Neural cell (in vitro differentiated cells): Measurements from ENCODE around the gene NOL4L. TPM values are rescaled to one million over a fixed set of nuclear protein-coding genes. Genes with fewer than 3 reads are reported as not detected.

Experiments
- H2AFZ ChIP-seq: fragments of 200-600, 300-800 bp; sonication (generic), shearing (Covaris generic); 2 replicates; pipeline ENCODE4 v1.6.0; 2014; ENCODE audit warnings: low read depth, mild to moderate bottlenecking, antibody characterized with exemption, low read length, moderate library complexity
- H3F3A ChIP-seq: fragments of 200-600 bp; shearing (Covaris generic); 2 replicates; pipeline ENCODE4 v1.6.1; 2016; ENCODE audit warnings: mild to moderate bottlenecking, moderate library complexity, mixed read lengths, antibody characterized with exemption, low read length; ENCODE audit not compliant: insufficient read depth, poor library complexity, severe bottlenecking
- H3K27ac ChIP-seq: fragments of 200-600, 300-800 bp; sonication (generic), shearing (Covaris generic); 2 replicates; pipeline ENCODE4 v1.5.1; 2014; ENCODE audit warnings: mild to moderate bottlenecking, low read length, moderate library complexity
- H3K27me3 ChIP-seq: fragments of 300-800, 200-600 bp; sonication (generic), shearing (Covaris generic); 2 replicates; pipeline ENCODE4 v1.6.0; 2014; ENCODE audit warnings: mild to moderate bottlenecking, low read depth, low read length, moderate library complexity; ENCODE audit not compliant: insufficient read depth
- H3K36me3 ChIP-seq: fragments of 300-800, 200-600 bp; sonication (generic), shearing (Covaris generic); 2 replicates; pipeline ENCODE4 v1.5.1; 2014; ENCODE audit warnings: mild to moderate bottlenecking, antibody characterized with exemption, low read length, moderate library complexity; ENCODE audit not compliant: insufficient read depth
- H3K4me2 ChIP-seq: fragments of 300-800, 200-600 bp; sonication (generic), shearing (Covaris generic); 2 replicates; pipeline ENCODE4 v1.6.0; 2014; ENCODE audit warnings: mild to moderate bottlenecking, low read length
- H3K4me3 ChIP-seq: fragments of 300-800, 200-600 bp; sonication (generic), shearing (Covaris generic); 2 replicates; pipeline ENCODE4 v1.5.1; 2014; ENCODE audit warnings: mild to moderate bottlenecking, low read length, moderate library complexity
- H3K79me2 ChIP-seq: fragments of 200-600 bp; shearing (Covaris generic); replicated peaks from 2 replicates; pipeline ENCODE4 v1.6.0; 2014; ENCODE audit warnings: mild to moderate bottlenecking, low read length, moderate library complexity; ENCODE audit not compliant: insufficient read depth
- H3K9ac ChIP-seq: fragments of 300-800, 200-600 bp; sonication (generic), shearing (Covaris generic); 2 replicates; pipeline ENCODE4 v1.6.1; 2016; ENCODE audit warnings: mild to moderate bottlenecking, low read length, mixed read lengths
- H3K9me2 ChIP-seq: fragments of 200-600 bp; shearing (Covaris generic); 2 replicates; pipeline ENCODE4 v1.6.1; 2016; ENCODE audit warnings: mild to moderate bottlenecking, low read length, mixed read lengths; ENCODE audit not compliant: insufficient read depth
- H3K9me3 ChIP-seq: fragments of 200-600, 300-800 bp; sonication (generic), shearing (Covaris generic); 2 replicates; pipeline ENCODE4 v1.6.1; 2016; ENCODE audit warnings: mild to moderate bottlenecking, mixed run types, low read length, moderate library complexity, mixed read lengths
- H4K20me1 ChIP-seq: fragments of 200-600 bp; shearing (Covaris generic); 2 replicates; pipeline ENCODE4 v1.6.1; 2016; ENCODE audit warnings: mild to moderate bottlenecking, mixed run types; ENCODE audit not compliant: insufficient read depth
- EP300 ChIP-seq: fragments of 450-650 bp; conservative IDR thresholded peaks from 2 replicates; pipeline ENCODE4 v1.6.1; 2014; ENCODE audit warnings: antibody characterized with exemption, mild to moderate bottlenecking, moderate library complexity; ENCODE audit not compliant: poor library complexity, severe bottlenecking
- EZH2 ChIP-seq: fragments of 200-600, 300-800 bp; shearing (Covaris generic), sonication (generic); IDR thresholded peaks from 2 replicates; pipeline ENCODE4 v1.6.1; 2014; ENCODE audit warnings: antibody characterized with exemption, low read length, borderline replicate concordance, mild to moderate bottlenecking; ENCODE audit not compliant: insufficient read depth, poor library complexity, severe bottlenecking
- MXI1 ChIP-seq: fragments of 450-650 bp; conservative IDR thresholded peaks from 2 replicates; pipeline ENCODE4 v1.6.1; 2014; ENCODE audit warnings: antibody characterized with exemption, mild to moderate bottlenecking; ENCODE audit not compliant: poor library complexity, severe bottlenecking
- POLR2AphosphoS5 ChIP-seq: IDR thresholded peaks from 2 replicates; pipeline ENCODE4 v1.6.1; 2012
- RAD21 ChIP-seq: fragments of 450-650 bp; conservative IDR thresholded peaks from 2 replicates; pipeline ENCODE4 v1.6.1; 2014; ENCODE audit warnings: antibody characterized with exemption, mild to moderate bottlenecking, moderate library complexity
- SMC3 ChIP-seq: fragments of 450-650 bp; conservative IDR thresholded peaks from 2 replicates; pipeline ENCODE4 v1.6.1; 2014; ENCODE audit warnings: antibody characterized with exemption, mild to moderate bottlenecking, moderate library complexity; ENCODE audit not compliant: poor library complexity
- TAF1 ChIP-seq: IDR thresholded peaks from 2 replicates; pipeline ENCODE4 v1.6.1; 2012; ENCODE audit warnings: low read depth
- polyA plus RNA-seq: library from polyadenylated mRNA; depleted of rRNA; stranded (reverse); fragments of >200 nt; gene quantifications from 2 replicates; pipeline ENCODE4 v1.2.3, GENCODE V29; 2014
- TF ChIP-seq, protein P1 (sequence below): fragments of 450-650 bp; IDR thresholded peaks from 2 replicates; pipeline ENCODE4 v1.5.1; 2014; ENCODE audit warnings: antibody characterized with exemption, mild to moderate bottlenecking, moderate library complexity; ENCODE audit not compliant: poor library complexity, severe bottlenecking
- TF ChIP-seq, protein P2 (sequence below): IDR thresholded peaks from 2 replicates; pipeline ENCODE4 v1.6.1; 2012; ENCODE audit warnings: borderline replicate concordance

NOL4L gene
- polyA plus RNA-seq, 1 donor from 2014 or later = 20.4 TPM

DNA sequence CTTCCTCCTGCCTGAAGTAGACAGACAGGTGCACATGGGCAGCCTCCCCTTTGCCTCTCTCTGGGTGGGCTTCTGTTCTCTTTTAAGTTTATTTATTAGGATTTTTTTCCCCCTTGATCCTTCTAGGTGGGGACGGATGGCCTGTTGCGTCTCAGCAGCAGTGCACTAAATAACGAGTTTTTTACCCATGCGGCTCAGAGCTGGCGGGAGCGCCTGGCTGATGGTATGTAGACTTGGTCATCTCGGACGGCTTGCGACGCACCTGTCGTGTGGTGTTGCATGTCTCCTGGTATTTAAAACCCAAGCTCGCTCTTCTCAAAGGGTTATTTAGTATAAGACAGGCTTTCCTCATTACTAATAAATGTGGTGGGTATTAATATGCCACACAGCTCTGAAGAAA, 153.7 kb downstream of the NOL4L start:
- H3K79me2 ChIP-seq = no peaks in the 10 kb centered on the region
- no peaks in the 10 kb centered on the region for H3K27me3 ChIP-seq
- peaks cover 19% of the 10 kb centered on the region for H3K36me3 ChIP-seq
- no peak overlapping the region for H2AFZ ChIP-seq
- H3F3A ChIP-seq = no peaks in the 10 kb centered on the region
- no peak for TF ChIP-seq POLR2AphosphoS5
- TF ChIP-seq, protein P1, sequence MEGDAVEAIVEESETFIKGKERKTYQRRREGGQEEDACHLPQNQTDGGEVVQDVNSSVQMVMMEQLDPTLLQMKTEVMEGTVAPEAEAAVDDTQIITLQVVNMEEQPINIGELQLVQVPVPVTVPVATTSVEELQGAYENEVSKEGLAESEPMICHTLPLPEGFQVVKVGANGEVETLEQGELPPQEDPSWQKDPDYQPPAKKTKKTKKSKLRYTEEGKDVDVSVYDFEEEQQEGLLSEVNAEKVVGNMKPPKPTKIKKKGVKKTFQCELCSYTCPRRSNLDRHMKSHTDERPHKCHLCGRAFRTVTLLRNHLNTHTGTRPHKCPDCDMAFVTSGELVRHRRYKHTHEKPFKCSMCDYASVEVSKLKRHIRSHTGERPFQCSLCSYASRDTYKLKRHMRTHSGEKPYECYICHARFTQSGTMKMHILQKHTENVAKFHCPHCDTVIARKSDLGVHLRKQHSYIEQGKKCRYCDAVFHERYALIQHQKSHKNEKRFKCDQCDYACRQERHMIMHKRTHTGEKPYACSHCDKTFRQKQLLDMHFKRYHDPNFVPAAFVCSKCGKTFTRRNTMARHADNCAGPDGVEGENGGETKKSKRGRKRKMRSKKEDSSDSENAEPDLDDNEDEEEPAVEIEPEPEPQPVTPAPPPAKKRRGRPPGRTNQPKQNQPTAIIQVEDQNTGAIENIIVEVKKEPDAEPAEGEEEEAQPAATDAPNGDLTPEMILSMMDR = no peak
- no peak for TF ChIP-seq SMC3
- no peak for TF ChIP-seq MXI1
- no peak for TF ChIP-seq TAF1
- no peak for TF ChIP-seq EZH2
- TF ChIP-seq, protein P2, sequence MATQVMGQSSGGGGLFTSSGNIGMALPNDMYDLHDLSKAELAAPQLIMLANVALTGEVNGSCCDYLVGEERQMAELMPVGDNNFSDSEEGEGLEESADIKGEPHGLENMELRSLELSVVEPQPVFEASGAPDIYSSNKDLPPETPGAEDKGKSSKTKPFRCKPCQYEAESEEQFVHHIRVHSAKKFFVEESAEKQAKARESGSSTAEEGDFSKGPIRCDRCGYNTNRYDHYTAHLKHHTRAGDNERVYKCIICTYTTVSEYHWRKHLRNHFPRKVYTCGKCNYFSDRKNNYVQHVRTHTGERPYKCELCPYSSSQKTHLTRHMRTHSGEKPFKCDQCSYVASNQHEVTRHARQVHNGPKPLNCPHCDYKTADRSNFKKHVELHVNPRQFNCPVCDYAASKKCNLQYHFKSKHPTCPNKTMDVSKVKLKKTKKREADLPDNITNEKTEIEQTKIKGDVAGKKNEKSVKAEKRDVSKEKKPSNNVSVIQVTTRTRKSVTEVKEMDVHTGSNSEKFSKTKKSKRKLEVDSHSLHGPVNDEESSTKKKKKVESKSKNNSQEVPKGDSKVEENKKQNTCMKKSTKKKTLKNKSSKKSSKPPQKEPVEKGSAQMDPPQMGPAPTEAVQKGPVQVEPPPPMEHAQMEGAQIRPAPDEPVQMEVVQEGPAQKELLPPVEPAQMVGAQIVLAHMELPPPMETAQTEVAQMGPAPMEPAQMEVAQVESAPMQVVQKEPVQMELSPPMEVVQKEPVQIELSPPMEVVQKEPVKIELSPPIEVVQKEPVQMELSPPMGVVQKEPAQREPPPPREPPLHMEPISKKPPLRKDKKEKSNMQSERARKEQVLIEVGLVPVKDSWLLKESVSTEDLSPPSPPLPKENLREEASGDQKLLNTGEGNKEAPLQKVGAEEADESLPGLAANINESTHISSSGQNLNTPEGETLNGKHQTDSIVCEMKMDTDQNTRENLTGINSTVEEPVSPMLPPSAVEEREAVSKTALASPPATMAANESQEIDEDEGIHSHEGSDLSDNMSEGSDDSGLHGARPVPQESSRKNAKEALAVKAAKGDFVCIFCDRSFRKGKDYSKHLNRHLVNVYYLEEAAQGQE = no peak
- TF ChIP-seq RAD21 = no peak
- no peak for TF ChIP-seq EP300
- no peak overlapping the region for H3K4me3 ChIP-seq
- no peaks in the 10 kb centered on the region for H3K9me3 ChIP-seq
- no peak overlapping the region for H3K27ac ChIP-seq
- H4K20me1 ChIP-seq = no peaks in the 10 kb centered on the region
- H3K9me2 ChIP-seq = no peaks in the 10 kb centered on the region
- H3K4me2 ChIP-seq = no peak overlapping the region
- no peak overlapping the region for H3K9ac ChIP-seq

DNA sequence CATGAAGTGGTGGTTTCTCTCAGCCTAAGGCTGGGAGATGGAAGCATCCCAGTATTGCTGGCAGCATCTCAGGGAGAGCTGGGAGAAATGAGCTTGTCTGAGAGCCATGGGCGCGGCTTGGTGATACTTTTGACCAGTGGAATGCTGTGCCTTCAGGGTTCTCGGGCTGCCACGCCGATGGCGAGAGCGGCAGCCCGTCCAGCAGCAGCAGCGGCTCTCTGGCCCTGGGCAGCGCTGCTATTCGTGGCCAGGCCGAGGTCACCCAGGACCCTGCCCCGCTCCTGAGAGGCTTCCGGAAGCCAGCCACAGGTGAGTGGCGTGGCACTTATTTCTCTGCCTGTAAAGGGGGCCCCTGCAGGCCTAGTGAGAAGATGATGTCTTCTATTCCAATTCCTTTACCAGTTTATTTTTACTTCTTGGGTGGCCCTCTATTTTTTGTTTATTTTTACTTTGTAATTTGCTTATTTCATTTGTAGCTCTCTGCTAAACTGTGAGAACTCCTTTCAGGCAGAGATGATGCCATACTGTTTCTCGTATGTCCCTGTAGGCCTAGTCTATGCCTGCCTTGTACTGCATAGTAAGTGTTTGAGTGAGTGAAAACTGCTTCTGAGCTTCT, 155.3 kb downstream of the NOL4L start:
- Histone ChIP-seq H3F3A (no peaks in the 10 kb centered on the region), H3K4me2 (no peak overlapping the region), H3K36me3 (peaks cover 12% of the 10 kb centered on the region), H2AFZ (no peak overlapping the region), H3K9ac (no peak overlapping the region), H4K20me1 (no peaks in the 10 kb centered on the region), H3K9me3 (no peaks in the 10 kb centered on the region), H3K27ac (no peak overlapping the region), H3K27me3 (no peaks in the 10 kb centered on the region), H3K79me2 (no peaks in the 10 kb centered on the region), H3K9me2 (no peaks in the 10 kb centered on the region), H3K4me3 (no peak overlapping the region)
- no peak for TF ChIP-seq SMC3
- TF ChIP-seq EP300 = no peak
- no peak for TF ChIP-seq RAD21
- TF ChIP-seq POLR2AphosphoS5 = no peak
- TF ChIP-seq TAF1 = no peak
- TF ChIP-seq, protein P1 = no peak
- no peak for TF ChIP-seq MXI1
- TF ChIP-seq, protein P2 = no peak
- no peak for TF ChIP-seq EZH2
